Activated CD8-positive, alpha-beta memory T cell treated with anti-CD3 and anti-CD28 coated beads, Interleukin-2, amount 10 ng/mL, durations not matched to agents 7 days and 5 days (primary cell): ENCODE data around the gene GNG14. TPM values are rescaled to one million over a fixed set of nuclear protein-coding genes. Genes with fewer than 3 reads are reported as not detected.
A peak's percentile ranks its signal among the peaks of the same experiment; 100 is the strongest.
"Not testable (repeated sequence)": the region's sequence is repeated elsewhere in the genome, so short reads cannot be mapped to it uniquely, and the experiment has no call there.

Experiments used
- ATAC-seq: fragments of 150-1000 bp; cut with Tn5 transposase; one replicate; pipeline ENCODE4 v1.10.0; 2021; ENCODE audit warnings: moderate library complexity
- CTCF ChIA-PET: fragments of 350-600 bp; sonication (Branson Sonifier 250); formaldehyde crosslinking; loops from one replicate; lab custom pipeline; 2021; ENCODE audit warnings: antibody characterized with exemption; lab: Charles Lee
- DNase-seq: peaks from one replicate; pipeline ENCODE4 v3.0.0-alpha.2; 2020
- H3K27ac Mint-ChIP-seq: one replicate; pipeline ENCODE4 v1.8.0; 2021; ENCODE audit warnings: mild to moderate bottlenecking, mixed read lengths
- H3K27me3 Mint-ChIP-seq: one replicate; pipeline ENCODE4 v1.8.0; 2021; ENCODE audit warnings: mixed read lengths
- H3K36me3 Mint-ChIP-seq: one replicate; pipeline ENCODE4 v1.8.0; 2021; ENCODE audit warnings: mild to moderate bottlenecking, mixed read lengths
- H3K4me1 Mint-ChIP-seq: one replicate; pipeline ENCODE4 v1.8.0; 2021; ENCODE audit warnings: mixed read lengths
- H3K4me3 Mint-ChIP-seq: one replicate; pipeline ENCODE4 v1.8.0; 2021; ENCODE audit warnings: mild to moderate bottlenecking, moderate library complexity, mixed read lengths
- H3K9me3 Mint-ChIP-seq: one replicate; pipeline ENCODE4 v1.8.0; 2022; ENCODE audit warnings: low read depth, mixed read lengths
- total RNA-seq, 2 experiments: library from RNA; stranded (reverse); gene quantifications; one replicate each; pipeline ENCODE4 v1.2.3, GENCODE V29; 2021

Gene GNG14
- not detected for total RNA-seq

DNA sequence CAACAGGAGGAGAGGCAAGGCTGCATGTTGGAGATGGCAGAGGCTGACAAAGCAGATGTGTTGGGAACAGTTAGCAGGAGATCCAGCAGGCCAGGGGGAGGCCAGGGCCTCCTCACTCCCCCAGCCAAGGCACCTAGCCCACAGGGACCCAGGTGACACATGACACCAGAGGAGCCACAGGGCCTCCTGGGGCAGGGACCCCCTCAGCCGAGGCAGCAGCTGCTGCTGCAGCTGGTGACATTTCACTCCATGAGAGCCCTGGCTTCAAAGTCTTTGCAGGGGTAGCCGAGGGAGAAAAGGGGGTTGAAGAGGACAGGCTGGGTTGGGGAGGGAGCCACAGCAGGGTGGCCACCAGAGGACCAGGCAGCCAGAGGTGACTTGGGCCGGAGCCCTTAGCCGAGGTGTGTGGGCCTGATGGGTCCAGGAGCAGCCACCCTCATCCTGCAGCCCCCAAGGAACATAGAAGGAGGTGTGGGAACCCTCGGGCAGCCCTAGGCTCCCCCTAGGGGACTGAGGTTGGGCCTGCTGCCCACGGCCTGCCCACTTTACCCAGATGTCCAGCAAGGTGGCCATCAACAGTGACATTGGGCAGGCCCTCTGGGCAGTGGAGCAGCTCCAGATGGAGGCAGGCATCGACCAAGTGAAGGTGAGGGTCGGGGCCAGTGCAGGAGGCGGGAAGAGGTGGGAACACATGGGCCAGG lies at the start of gene GNG14:
TSS of gene GNG14 (plus strand) at position 503 of the 701 bp plus-strand sequence. CDS start at position 554, 51 bp downstream.
- no peak for DNase-seq
- Mint-ChIP-seq H3K36me3 (no peaks in the 10 kb centered on the region), H3K27me3 (no peaks in the 10 kb centered on the region), H3K4me1 (peaks cover 2% of the 10 kb centered on the region), H3K27ac (no peak within 1 kb of the TSS), H3K9me3 (no peaks in the 10 kb centered on the region), H3K4me3 (no peak within 1 kb of the TSS)
- ATAC-seq: no peak
- CTCF ChIA-PET: interaction anchor here (0.6 to 1.5 kb wide), 3 partner anchors 48 to 73 kb away, joined by 3 read pairs; no protein-coding TSS in a partner anchor

DNA sequence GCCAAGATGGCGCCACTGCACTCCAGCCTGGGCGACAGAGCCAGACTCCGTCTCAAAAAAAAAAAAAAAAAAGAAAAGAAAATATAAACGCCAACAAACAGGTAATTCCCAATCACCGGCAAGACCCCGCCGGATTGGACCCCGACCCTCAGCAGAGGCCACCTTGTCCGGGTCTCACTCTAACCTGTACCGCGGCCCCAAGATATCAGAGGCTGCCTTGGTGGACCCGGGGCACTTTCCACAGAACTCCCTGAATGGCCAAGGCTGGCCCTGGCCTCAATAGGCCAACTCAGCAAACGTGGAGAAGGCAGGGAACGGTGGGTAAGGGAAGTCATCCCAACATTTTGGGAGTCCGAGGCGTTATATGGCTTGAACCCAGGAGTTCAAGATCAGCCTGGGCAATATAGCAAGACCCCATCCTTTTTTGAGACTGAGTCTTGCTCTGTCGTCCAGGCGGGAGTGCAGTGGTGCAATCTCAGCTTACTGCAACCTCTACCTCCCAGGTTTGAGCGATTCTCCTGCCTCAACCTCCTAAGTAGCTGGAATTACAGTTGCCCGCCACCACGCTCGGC lies 49.1 kb upstream of the GNG14 start:
- Mint-ChIP-seq H3K4me3 (no peak overlapping the region), H3K4me1 (peaks cover 9% of the 10 kb centered on the region), H3K36me3 (peaks cover 10% of the 10 kb centered on the region), H3K9me3 (peaks cover 2% of the 10 kb centered on the region), H3K27me3 (no peaks in the 10 kb centered on the region), H3K27ac (no peak overlapping the region)
- ATAC-seq: no peak
- DNase-seq: no peak
- CTCF ChIA-PET: interaction anchor here (0.7 to 1.7 kb wide), 4 partner anchors 15 to 38 kb away, joined by 3 to 15 read pairs (median 4); no protein-coding TSS in a partner anchor

DNA sequence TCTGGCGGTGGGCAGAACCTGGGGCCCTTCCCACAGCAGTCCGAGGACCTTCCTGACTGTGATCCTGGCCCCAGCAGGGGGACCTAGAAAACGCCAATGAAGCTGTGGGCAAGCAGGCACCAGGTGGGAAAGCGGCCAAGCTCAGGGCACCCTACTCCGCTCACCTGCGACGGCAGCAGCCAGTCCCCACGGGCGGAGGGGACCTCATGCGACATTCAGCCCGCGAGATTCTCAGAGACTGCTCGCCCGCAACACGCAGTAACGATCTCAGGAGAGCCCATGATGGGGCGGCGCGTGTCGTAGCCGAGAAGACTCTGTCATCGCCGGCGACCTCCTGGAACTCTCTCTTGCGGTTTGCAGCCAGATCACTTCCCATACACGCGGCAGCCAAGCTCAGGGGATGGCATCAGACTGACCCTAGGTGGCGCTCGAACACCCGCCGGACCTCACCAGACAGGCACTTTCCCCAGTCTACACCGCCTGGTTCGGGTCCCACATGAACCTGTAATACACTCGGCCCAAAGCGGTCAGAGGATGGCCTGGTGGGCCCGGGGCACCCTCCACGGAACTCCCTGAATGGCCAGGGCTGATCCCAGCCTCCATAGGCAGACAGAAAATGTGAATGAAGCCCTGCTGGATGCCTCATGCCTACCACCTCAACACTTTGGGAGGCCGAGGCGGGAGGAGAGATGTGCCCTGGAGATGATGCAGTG lies 47.7 kb upstream of the GNG14 start:
- ATAC-seq (peak; percentile 96), DNase-seq (peak; percentile 93)
- Mint-ChIP-seq H3K27me3 (no peaks in the 10 kb centered on the region), H3K4me3 (peak overlapping the region; percentile 53), H3K9me3 (no peaks in the 10 kb centered on the region), H3K27ac (peak overlapping the region; percentile 58), H3K4me1 (peaks cover 9% of the 10 kb centered on the region), H3K36me3 (peaks cover 9% of the 10 kb centered on the region)
- CTCF ChIA-PET: interaction anchor here (0.6 to 1.8 kb wide), 30 partner anchors 9 to 221 kb away, joined by 3 to 15 read pairs (median 5); partner anchors contain the start of genes MAN2B1, TRIR, WDR83 and ZNF490

DNA sequence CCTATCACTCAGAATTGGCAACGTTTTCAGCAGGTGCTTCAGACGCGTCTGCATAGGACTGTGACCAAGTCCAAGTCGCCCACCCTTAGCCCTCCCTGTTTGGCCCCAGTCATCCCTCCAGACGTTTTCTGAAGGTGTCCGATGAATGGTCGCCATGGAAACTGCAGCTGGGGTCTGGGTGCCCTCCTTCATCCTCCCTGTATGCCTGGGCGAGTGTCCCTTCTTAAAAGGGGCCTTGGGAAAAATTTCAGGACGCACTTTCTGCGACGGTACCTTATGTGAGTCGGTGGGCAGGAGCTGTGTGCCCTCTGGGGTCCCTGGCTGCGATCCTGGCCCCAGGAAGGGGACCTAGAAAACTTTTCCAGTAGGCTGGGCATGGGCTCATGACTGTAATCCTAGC lies 46.3 kb upstream of the GNG14 start:
- Mint-ChIP-seq H3K9me3 (no peaks in the 10 kb centered on the region), H3K4me3 (no peak overlapping the region), H3K27ac (no peak overlapping the region), H3K27me3 (no peaks in the 10 kb centered on the region), H3K4me1 (peaks cover 9% of the 10 kb centered on the region), H3K36me3 (peaks cover 7% of the 10 kb centered on the region)
- DNase-seq: no peak
- no peak for ATAC-seq
- CTCF ChIA-PET: no interaction called here

DNA sequence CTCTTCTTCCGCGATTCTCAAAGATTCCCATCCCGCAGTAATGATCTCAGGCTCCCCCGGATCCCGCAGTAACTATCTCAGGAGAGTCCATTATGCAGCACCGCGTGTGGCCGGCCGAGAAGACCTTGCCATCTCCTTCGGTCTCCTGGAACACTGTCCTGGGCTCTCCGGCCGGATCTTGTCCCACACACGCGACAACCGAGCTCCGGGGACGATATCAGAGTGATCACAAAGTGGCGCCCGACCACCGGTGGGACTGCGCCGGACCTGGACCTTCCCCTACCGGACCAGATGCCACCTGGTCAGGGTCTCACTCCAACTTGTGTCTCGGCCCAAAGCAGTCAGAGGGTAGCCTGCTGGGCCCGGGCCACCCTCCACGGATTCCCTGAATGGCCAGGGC lies 45.3 kb upstream of the GNG14 start:
- H3K9me3 Mint-ChIP-seq: no peaks in the 10 kb centered on the region
- H3K36me3 Mint-ChIP-seq: peaks cover 3% of the 10 kb centered on the region
- ATAC-seq (no peak), DNase-seq (no peak)
- H3K4me3 Mint-ChIP-seq: no peak overlapping the region
- H3K4me1 Mint-ChIP-seq: peaks cover 11% of the 10 kb centered on the region
- no peaks in the 10 kb centered on the region for H3K27me3 Mint-ChIP-seq
- no peak overlapping the region for H3K27ac Mint-ChIP-seq
- CTCF ChIA-PET: no interaction called here

DNA sequence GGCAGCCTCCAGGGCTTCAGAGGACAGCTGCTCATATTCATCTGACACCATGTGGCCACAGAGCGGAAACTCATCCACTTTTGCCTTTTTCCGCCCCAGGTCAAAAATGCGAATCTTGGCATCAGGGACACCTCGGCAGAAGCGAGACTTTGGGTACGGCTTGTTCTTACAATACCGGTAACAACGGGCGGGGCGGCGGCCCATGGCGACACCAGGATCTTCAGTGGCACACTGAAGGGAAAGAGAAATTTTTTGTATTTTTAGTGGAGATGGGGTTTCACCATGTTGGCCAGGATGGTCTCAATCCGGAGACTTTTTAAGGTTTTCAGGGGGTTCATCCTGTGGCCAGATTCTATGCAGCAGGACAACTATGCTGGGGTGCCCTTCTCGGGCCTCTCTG lies 44.1 kb upstream of the GNG14 start:
- CTCF ChIA-PET, ATAC-seq: not testable (repeated sequence)

DNA sequence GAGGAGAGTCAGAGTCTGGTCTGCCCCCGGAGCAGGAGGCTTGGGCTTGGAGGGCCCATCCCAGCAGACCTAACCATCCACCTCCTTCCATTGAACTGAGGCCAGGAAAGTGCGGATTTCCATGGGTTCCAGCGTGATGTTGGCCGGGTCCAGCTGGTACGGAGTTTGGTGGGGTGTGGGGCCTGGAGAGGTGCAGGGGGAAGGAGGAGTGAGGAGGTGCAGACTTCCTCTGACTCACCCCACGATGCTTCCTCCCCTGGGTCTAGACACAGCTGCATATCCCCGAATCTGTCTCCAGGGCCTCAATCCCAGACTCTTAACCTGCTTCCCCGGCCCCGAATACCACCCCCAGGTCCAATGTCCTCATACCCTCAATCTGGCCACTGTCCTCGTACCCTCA lies 41.2 kb upstream of the GNG14 start:
- ATAC-seq: no peak
- Mint-ChIP-seq H3K4me3 (no peak overlapping the region), H3K9me3 (no peaks in the 10 kb centered on the region), H3K27ac (peak overlapping the region; percentile 3), H3K27me3 (no peaks in the 10 kb centered on the region), H3K4me1 (peaks cover 2% of the 10 kb centered on the region), H3K36me3 (peaks cover 23% of the 10 kb centered on the region)
- DNase-seq: no peak
- CTCF ChIA-PET: no interaction called here

More for the DNA sequence above, 44.1 kb upstream of the GNG14 start:
- not testable (repeated sequence) for H3K27me3 Mint-ChIP-seq, H3K4me3 Mint-ChIP-seq, H3K36me3 Mint-ChIP-seq, H3K9me3 Mint-ChIP-seq, DNase-seq, H3K27ac Mint-ChIP-seq
- H3K4me1 Mint-ChIP-seq: peaks cover 11% of the 10 kb centered on the region

DNA sequence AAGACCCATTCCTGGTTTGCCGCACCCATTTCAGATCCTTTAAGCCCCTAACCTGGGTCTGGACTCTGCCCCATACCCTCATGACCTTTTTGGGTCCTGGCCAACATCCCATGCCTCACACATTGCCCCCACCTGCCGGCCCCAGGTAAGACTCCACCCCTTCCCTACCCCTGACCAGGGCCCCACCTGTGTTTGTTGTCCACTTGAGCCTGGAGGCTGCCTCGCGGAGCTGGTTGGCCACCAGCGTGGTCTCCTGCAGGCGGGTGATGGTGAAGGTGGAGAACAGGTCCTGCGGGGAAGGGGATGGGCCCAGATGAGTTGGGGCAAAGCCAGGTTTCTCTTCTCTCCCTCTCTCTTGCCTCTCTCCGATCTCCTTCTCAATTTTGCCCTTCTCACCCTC lies 40.8 kb upstream of the GNG14 start:
- CTCF ChIA-PET: no interaction called here

DNA sequence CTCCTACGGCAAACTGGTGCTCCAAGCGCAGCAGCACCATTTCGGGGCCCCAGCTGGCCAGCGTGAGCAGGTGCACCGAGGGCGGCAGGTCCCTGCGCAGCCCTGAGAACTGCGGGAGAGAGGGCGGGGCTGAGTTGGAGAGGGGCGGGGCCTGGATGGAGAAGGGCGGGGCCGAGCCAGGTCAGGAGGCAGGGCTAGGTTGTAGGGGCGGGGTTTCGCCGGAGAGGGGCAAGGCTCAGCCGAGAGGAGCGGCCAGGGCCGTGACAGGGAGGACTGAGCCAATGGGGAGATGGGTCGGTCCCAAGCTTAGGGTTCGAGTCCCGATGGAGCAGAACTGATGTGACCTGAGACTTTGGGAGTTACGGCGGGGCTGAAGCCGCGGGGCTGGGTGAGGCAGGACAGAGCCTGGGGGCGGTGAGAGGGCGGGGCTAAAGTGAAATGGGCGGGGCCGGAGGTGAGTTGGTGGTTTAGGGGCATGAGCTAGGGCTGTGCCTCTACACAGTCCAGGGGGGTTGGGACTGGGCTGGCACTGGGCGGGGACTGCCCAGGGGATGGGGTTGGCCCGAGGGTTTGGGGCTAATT lies 40.2 kb upstream of the GNG14 start:
- no peak overlapping the region for H3K4me3 Mint-ChIP-seq
- H3K4me1 Mint-ChIP-seq: peaks cover 2% of the 10 kb centered on the region
- no peaks in the 10 kb centered on the region for H3K9me3 Mint-ChIP-seq
- no peaks in the 10 kb centered on the region for H3K27me3 Mint-ChIP-seq
- DNase-seq: no peak
- H3K27ac Mint-ChIP-seq: no peak overlapping the region
- ATAC-seq: peak; percentile 71
- H3K36me3 Mint-ChIP-seq: peaks cover 28% of the 10 kb centered on the region
- CTCF ChIA-PET: interaction anchor here (0.8 kb wide), 1 partner anchor 12 kb away, joined by 3 read pairs; no protein-coding TSS in a partner anchor

More for the DNA sequence above, 40.8 kb upstream of the GNG14 start:
- Mint-ChIP-seq H3K27ac (no peak overlapping the region), H3K4me3 (no peak overlapping the region), H3K9me3 (no peaks in the 10 kb centered on the region), H3K36me3 (peaks cover 28% of the 10 kb centered on the region), H3K4me1 (peaks cover 2% of the 10 kb centered on the region), H3K27me3 (no peaks in the 10 kb centered on the region)
- DNase-seq: no peak
- no peak for ATAC-seq

DNA sequence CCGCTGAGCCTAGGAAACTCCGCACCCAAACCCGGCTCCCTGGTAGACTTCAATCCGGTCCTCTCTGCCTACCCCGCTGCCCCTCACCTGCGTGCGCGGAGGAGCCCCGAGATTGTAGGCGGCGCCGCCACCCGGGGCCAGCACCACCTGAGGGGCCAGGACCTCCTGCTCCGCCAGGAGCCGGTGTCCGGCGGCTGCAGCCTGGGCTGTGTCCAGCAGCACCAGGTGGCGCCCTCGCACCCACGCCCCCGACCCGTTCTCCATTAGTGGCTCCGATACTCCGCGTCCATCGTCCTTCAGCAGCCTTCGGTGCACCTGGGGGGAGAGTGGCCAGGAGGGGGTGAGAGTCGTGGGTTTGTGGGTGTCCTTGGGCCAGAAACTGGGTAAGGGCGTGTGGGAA lies 39.7 kb upstream of the GNG14 start:
- CTCF ChIA-PET: interaction anchor here (0.8 kb wide), 1 partner anchor 13 kb away, joined by 3 read pairs; no protein-coding TSS in a partner anchor
- no peaks in the 10 kb centered on the region for H3K9me3 Mint-ChIP-seq
- ATAC-seq (no peak), DNase-seq (no peak)
- H3K27ac Mint-ChIP-seq: no peak overlapping the region
- H3K27me3 Mint-ChIP-seq: no peaks in the 10 kb centered on the region
- H3K4me1 Mint-ChIP-seq: peaks cover 2% of the 10 kb centered on the region
- peaks cover 28% of the 10 kb centered on the region for H3K36me3 Mint-ChIP-seq
- no peak overlapping the region for H3K4me3 Mint-ChIP-seq

DNA sequence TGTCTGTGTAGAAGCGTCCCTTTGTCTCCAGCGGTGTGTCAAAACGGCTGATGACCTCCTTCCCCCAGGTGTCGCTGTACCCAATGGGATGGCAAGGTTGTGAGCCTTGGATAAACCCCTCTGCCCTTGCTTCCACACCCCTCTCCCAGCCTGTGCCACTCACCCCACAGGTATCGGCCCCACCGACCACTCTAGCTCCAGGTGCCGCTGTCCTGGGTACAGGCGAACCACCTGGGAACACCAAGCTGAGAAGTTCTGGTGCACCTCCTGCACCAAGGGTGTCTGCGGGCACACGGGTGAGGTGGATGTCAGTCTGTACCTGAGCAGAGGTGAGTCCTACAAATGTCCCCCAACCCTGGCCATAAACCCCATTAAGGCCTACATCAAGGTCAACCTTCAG lies 37.9 kb upstream of the GNG14 start:
- no peaks in the 10 kb centered on the region for H3K9me3 Mint-ChIP-seq
- H3K4me1 Mint-ChIP-seq: peaks cover 2% of the 10 kb centered on the region
- no peak for DNase-seq
- CTCF ChIA-PET: interaction anchor here (1.5 kb wide), 1 partner anchor 10 kb away, joined by 6 read pairs; no protein-coding TSS in a partner anchor
- H3K4me3 Mint-ChIP-seq: no peak overlapping the region
- no peaks in the 10 kb centered on the region for H3K27me3 Mint-ChIP-seq
- peaks cover 27% of the 10 kb centered on the region for H3K36me3 Mint-ChIP-seq
- ATAC-seq: no peak
- no peak overlapping the region for H3K27ac Mint-ChIP-seq

DNA sequence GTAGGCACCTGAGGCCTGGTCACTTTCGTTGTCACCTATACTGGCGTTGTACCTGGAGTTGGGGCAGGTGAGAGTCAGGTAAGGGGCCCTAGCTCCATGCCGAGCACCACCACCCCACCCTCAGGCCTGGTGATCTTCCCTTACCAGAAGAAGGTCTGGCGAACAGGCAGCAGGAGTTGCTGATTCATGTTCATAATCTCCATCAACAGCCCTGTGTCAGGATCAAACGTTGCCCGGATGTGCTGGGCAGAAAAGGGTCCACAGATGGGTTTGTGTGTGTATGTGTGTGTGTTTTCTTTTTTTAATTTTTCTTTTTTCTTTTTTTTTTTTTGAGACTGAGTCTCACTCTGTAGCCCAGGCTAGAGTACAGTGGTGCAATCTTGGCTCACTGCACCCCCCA lies 35.6 kb upstream of the GNG14 start:
- Mint-ChIP-seq H3K4me1 (peaks cover 2% of the 10 kb centered on the region), H3K27me3 (no peaks in the 10 kb centered on the region), H3K4me3 (no peak overlapping the region), H3K9me3 (no peaks in the 10 kb centered on the region), H3K36me3 (peaks cover 47% of the 10 kb centered on the region), H3K27ac (no peak overlapping the region)
- ATAC-seq: no peak
- CTCF ChIA-PET: interaction anchor here (1.9 kb wide), 1 partner anchor 12 kb away, joined by 8 read pairs; no protein-coding TSS in a partner anchor
- DNase-seq: no peak

DNA sequence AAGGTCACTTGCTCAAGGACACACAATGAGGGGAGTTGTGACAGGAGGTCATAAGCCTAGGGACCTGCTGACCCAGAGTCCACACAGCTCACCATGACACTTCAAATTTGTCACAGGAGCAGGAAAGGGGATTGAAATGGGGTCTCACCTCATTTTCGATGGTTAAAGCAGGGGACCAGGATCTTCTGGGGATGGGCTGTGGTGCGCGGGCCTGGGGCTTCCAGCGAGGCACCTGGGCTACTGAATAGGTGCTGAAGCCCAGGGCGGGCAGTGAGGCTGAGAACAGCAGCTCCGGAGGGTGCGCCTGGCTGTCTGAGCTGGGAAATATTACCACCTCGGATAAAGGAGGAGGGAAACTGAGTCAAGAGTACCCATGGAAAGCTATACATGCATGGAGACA lies 32.3 kb upstream of the GNG14 start:
- Mint-ChIP-seq H3K27me3 (no peaks in the 10 kb centered on the region), H3K36me3 (peaks cover 44% of the 10 kb centered on the region), H3K4me1 (no peaks in the 10 kb centered on the region), H3K9me3 (no peaks in the 10 kb centered on the region), H3K27ac (no peak overlapping the region), H3K4me3 (no peak overlapping the region)
- ATAC-seq: no peak
- no peak for DNase-seq
- CTCF ChIA-PET: interaction anchor here (0.8 to 1.3 kb wide), 3 partner anchors 19 to 91 kb away, joined by 3 read pairs; no protein-coding TSS in a partner anchor
